ENCODE measurements around the gene SLC24A3. TPM values are rescaled to one million over a fixed set of nuclear protein-coding genes. Genes with fewer than 3 reads are reported as not detected.

Gene SLC24A3
- total and polyA plus RNA-seq, 2 donors: 12.6 to 20.5 TPM

DNA sequence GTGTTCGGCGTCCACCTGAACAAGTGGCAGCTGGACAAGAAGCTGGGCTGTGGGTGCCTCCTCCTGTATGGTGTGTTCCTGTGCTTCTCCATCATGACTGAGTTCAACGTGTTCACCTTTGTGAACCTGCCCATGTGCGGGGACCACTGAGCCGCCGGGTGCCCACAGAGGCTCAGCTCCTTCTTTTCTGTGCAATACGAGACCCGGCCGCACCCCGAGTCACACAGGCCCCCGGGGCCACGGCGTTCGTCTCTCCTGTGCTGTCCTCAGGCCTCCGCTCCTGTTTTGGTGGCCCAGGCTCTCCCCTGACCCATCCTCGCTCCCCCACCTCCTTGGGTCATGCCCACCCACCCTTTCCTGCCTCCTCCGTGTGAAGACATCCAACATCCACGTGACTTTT is 508.5 kb downstream of the SLC24A3 start:
- H3K36me3 ChIP-seq (ENCODE audit: insufficient read depth): no peaks in the 10 kb centered on the region
- no peak for DNase-seq (ENCODE audit: extremely low spot score)
- no peaks in the 10 kb centered on the region for H3K4me1 ChIP-seq (ENCODE audit: insufficient read depth)
- WGBS: 95% methylated on average over 18 of the region's 18 CpGs
- H3K4me3 ChIP-seq (ENCODE audit: low read depth, low read length): no peak overlapping the region
- no peak overlapping the region for H3K27ac ChIP-seq (ENCODE audit: low read depth)

GRCh38 chr20:19723051-19723450 is 510.6 kb downstream of the SLC24A3 start:
- H3K27ac ChIP-seq (ENCODE audit: low read depth): no peak overlapping the region
- DNase-seq (ENCODE audit: extremely low spot score): no peak
- no peaks in the 10 kb centered on the region for H3K36me3 ChIP-seq (ENCODE audit: insufficient read depth)
- WGBS: 90% methylated on average over 4 of the region's 4 CpGs
- no peak overlapping the region for H3K4me3 ChIP-seq (ENCODE audit: low read depth, low read length)
- no peaks in the 10 kb centered on the region for H3K4me1 ChIP-seq (ENCODE audit: insufficient read depth)

GRCh38 chr20:19723813-19724430 is 511.5 kb downstream of the SLC24A3 start:
- no peak overlapping the region for H3K27ac ChIP-seq (ENCODE audit: low read depth)
- WGBS: 80% methylated on average over 11 of the region's 11 CpGs
- no peaks in the 10 kb centered on the region for H3K4me1 ChIP-seq (ENCODE audit: insufficient read depth)
- no peak overlapping the region for H3K4me3 ChIP-seq (ENCODE audit: low read depth, low read length)
- no peaks in the 10 kb centered on the region for H3K36me3 ChIP-seq (ENCODE audit: insufficient read depth)
- DNase-seq (ENCODE audit: extremely low spot score): no peak

DNA sequence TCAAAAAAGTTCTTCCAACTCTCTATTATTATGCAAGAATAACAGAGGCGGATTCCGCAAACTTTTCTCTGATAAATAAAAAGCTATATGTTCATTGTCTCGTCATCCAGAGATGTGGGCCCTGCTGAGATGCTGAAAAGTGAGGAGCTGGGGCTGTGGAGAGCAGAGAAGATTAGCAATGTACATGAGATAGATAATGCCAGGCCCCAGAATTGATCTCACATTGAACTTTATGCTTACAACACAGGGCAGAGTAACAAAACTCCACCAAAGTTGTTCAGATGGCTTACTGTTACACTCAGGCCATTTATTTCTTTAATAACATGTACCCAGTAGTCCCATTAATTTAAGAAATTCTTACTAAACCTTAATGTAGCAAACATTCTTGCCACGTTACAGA is 512.9 kb downstream of the SLC24A3 start:
- DNase-seq (ENCODE audit: extremely low spot score): no peak
- Histone ChIP-seq H3K36me3 (ENCODE audit: insufficient read depth) (no peaks in the 10 kb centered on the region), H3K27ac (ENCODE audit: low read depth) (no peak overlapping the region), H3K4me3 (ENCODE audit: low read depth, low read length) (no peak overlapping the region), H3K4me1 (ENCODE audit: insufficient read depth) (no peaks in the 10 kb centered on the region)
- WGBS: 92% methylated on average over 4 of the region's 4 CpGs

GRCh38 chr20:19725814-19726525 is 513.5 kb downstream of the SLC24A3 start:
- Histone ChIP-seq H3K4me3 (ENCODE audit: low read depth, low read length) (no peak overlapping the region), H3K36me3 (ENCODE audit: insufficient read depth) (no peaks in the 10 kb centered on the region), H3K4me1 (ENCODE audit: insufficient read depth) (no peaks in the 10 kb centered on the region), H3K27ac (ENCODE audit: low read depth) (no peak overlapping the region)
- DNase-seq (ENCODE audit: extremely low spot score): no peak
- 87% methylated on average over 1 of the region's 1 CpG for WGBS

GRCh38 chr20:19727251-19727847 is 514.9 kb downstream of the SLC24A3 start:
- no peak for DNase-seq (ENCODE audit: extremely low spot score)
- no peak overlapping the region for H3K4me3 ChIP-seq (ENCODE audit: low read depth, low read length)
- H3K4me1 ChIP-seq (ENCODE audit: insufficient read depth): no peaks in the 10 kb centered on the region
- 93% methylated on average over 10 of the region's 10 CpGs for WGBS
- no peak overlapping the region for H3K27ac ChIP-seq (ENCODE audit: low read depth)
- H3K36me3 ChIP-seq (ENCODE audit: insufficient read depth): no peaks in the 10 kb centered on the region

GRCh38 chr20:19729672-19730071 is 517.2 kb downstream of the SLC24A3 start:
- DNase-seq (ENCODE audit: extremely low spot score): no peak
- H3K4me1 ChIP-seq (ENCODE audit: insufficient read depth): no peaks in the 10 kb centered on the region
- 94% methylated on average over 4 of the region's 4 CpGs for WGBS
- H3K36me3 ChIP-seq (ENCODE audit: insufficient read depth): no peaks in the 10 kb centered on the region
- H3K4me3 ChIP-seq (ENCODE audit: low read depth, low read length): no peak overlapping the region
- no peak overlapping the region for H3K27ac ChIP-seq (ENCODE audit: low read depth)

DNA sequence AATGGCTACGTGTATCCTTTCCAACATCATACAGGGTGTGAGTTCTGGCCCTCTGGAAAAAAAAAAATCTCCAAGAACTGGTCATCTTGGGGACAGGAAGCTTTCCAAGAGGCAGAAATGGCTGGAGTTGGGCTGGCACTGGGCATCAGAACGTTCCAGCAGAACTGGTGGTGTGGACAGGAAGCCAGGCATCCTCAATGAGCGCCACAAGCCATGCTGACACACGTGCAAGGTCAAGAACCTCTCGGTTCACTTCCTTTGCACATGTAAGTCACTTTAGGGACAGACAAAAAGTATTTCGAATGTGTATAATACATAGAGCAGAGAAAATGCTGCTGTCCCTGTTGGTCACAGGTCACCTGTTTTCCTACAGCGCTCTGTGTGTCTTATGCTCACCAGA is 518.3 kb downstream of the SLC24A3 start:
- no peaks in the 10 kb centered on the region for H3K4me1 ChIP-seq (ENCODE audit: insufficient read depth)
- H3K27ac ChIP-seq (ENCODE audit: low read depth): no peak overlapping the region
- DNase-seq (ENCODE audit: extremely low spot score): no peak
- no peak overlapping the region for H3K4me3 ChIP-seq (ENCODE audit: low read depth, low read length)
- WGBS: 77% methylated on average over 7 of the region's 7 CpGs
- H3K36me3 ChIP-seq (ENCODE audit: insufficient read depth): no peaks in the 10 kb centered on the region

DNA sequence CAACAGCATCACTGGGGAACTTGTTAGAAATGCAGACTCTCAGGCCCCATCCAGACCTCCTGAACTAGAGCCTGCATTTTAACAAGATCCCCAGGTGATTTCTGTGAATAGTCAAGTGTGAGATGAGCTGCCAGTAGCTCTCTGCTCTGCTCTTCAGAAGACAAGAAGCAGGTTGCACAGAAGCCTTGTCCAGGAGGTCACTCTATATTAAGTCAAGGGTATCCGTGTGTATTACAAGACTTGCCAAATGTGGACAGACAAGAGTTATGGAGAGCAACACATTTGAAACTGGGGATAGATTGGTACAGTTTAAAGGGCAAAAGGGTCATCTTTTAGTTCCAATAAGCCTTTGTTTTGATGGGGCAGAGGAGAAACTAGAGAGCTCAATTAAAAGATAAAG is 522.4 kb downstream of the SLC24A3 start:
- WGBS: 89% methylated on average over 1 of the region's 1 CpG

DNA sequence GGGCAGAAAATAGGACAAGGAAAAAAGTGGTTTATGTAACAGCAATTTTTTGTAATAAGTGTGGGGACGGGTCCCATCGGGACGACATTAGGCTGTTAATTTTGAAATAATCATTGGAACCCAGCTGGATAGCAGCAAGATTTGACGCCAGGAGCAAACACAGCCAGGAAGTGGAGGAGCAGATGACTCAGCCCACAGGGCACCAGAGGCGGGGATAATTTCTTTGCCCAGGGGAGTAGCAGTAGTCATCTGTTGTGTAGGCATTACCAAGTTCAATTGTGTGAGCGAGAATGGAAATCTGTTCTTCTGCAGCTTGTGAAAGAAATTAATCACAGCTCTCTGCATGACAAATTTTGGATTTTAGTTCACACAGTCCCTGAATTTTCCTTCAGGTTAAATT is 523.0 kb downstream of the SLC24A3 start:
- Histone ChIP-seq H3K27ac (ENCODE audit: low read depth) (no peak overlapping the region), H3K4me3 (ENCODE audit: low read depth, low read length) (no peak overlapping the region), H3K4me1 (ENCODE audit: insufficient read depth) (no peaks in the 10 kb centered on the region), H3K36me3 (ENCODE audit: insufficient read depth) (no peaks in the 10 kb centered on the region)
- DNase-seq (ENCODE audit: extremely low spot score): no peak
- 38% methylated on average over 6 of the region's 6 CpGs for WGBS

More for the DNA sequence above, 522.4 kb downstream of the SLC24A3 start:
- no peaks in the 10 kb centered on the region for H3K4me1 ChIP-seq (ENCODE audit: insufficient read depth)
- H3K4me3 ChIP-seq (ENCODE audit: low read depth, low read length): no peak overlapping the region
- H3K27ac ChIP-seq (ENCODE audit: low read depth): no peak overlapping the region
- no peak for DNase-seq (ENCODE audit: extremely low spot score)
- H3K36me3 ChIP-seq (ENCODE audit: insufficient read depth): no peaks in the 10 kb centered on the region

GRCh38 chr20:19737025-19737424 is 524.6 kb downstream of the SLC24A3 start:
- H3K4me3 ChIP-seq (ENCODE audit: low read depth, low read length): no peak overlapping the region
- H3K27ac ChIP-seq (ENCODE audit: low read depth): no peak overlapping the region
- WGBS: 74% methylated on average over 4 of the region's 4 CpGs
- no peaks in the 10 kb centered on the region for H3K36me3 ChIP-seq (ENCODE audit: insufficient read depth)
- H3K4me1 ChIP-seq (ENCODE audit: insufficient read depth): no peaks in the 10 kb centered on the region
- DNase-seq (ENCODE audit: extremely low spot score): no peak

GRCh38 chr20:19738951-19739350 is 526.5 kb downstream of the SLC24A3 start:
- 91% methylated on average over 5 of the region's 5 CpGs for WGBS
- no peaks in the 10 kb centered on the region for H3K4me1 ChIP-seq (ENCODE audit: insufficient read depth)
- DNase-seq (ENCODE audit: extremely low spot score): no peak
- no peak overlapping the region for H3K4me3 ChIP-seq (ENCODE audit: low read depth, low read length)
- no peak overlapping the region for H3K27ac ChIP-seq (ENCODE audit: low read depth)
- H3K36me3 ChIP-seq (ENCODE audit: insufficient read depth): no peaks in the 10 kb centered on the region

GRCh38 chr20:19739351-19739750 is 526.9 kb downstream of the SLC24A3 start:
- H3K4me1 ChIP-seq (ENCODE audit: insufficient read depth): no peaks in the 10 kb centered on the region
- no peak overlapping the region for H3K27ac ChIP-seq (ENCODE audit: low read depth)
- no peaks in the 10 kb centered on the region for H3K36me3 ChIP-seq (ENCODE audit: insufficient read depth)
- no peak for DNase-seq (ENCODE audit: extremely low spot score)
- no peak overlapping the region for H3K4me3 ChIP-seq (ENCODE audit: low read depth, low read length)
- WGBS: 91% methylated on average over 10 of the region's 10 CpGs

- DNase-seq (ENCODE audit: extremely low spot score): no peak
- Histone ChIP-seq H3K27ac (ENCODE audit: low read depth) (no peak overlapping the region), H3K36me3 (ENCODE audit: insufficient read depth) (no peaks in the 10 kb centered on the region), H3K4me3 (ENCODE audit: low read depth, low read length) (no peak overlapping the region), H3K4me1 (ENCODE audit: insufficient read depth) (no peaks in the 10 kb centered on the region)
- WGBS: 95% methylated on average over 3 of the region's 3 CpGs
These were observed 528.1 kb downstream of the SLC24A3 start for GRCh38 chr20:19740512-19740911.

Data from urinary bladder (tissue), 4 donors.